Right lobe of liver (tissue), 6 donors: ENCODE results near the gene KCNN3. TPM values are rescaled to one million over a fixed set of nuclear protein-coding genes. Genes with fewer than 3 reads are reported as not detected.

Experiments used
- ATAC-seq, 4 donors: fragments of 200-7000 bp; cut with Tn5 transposase; one replicate each; pipeline ENCODE4 v1.9.1; 2020; ENCODE audit warnings: mild to moderate bottlenecking in 4 of 4, moderate library complexity in 4 of 4
- DNase-seq, 3 donors: peaks; one replicate each; pipeline ENCODE4 v3.0.0-alpha.2; 2020
- H3K27ac ChIP-seq, 3 donors: fragments of 200-600 bp; one replicate each; pipeline ENCODE4 v1.8.0; 2022
- H3K27me3 ChIP-seq, 2 donors: fragments of 200-600 bp; one replicate each; pipeline ENCODE4 v1.8.0; 2022
- H3K36me3 ChIP-seq, 4 donors: fragments of 200-600 bp; sonication (generic) in 1 of 4; one replicate each; pipeline versions ENCODE4 v1.5.1 to v1.8.0; 2017 to 2022; ENCODE audit warnings: control low read depth in 1 of 4
- H3K4me1 ChIP-seq, 4 donors: fragments of 200-600 bp; sonication (generic) in 1 of 4; one replicate each; pipeline versions ENCODE4 v1.5.1 to v1.8.0; 2017 to 2022; ENCODE audit warnings: control low read depth in 1 of 4
- H3K4me3 ChIP-seq, 3 donors: fragments of 200-600 bp; one replicate each; pipeline ENCODE4 v1.8.0; 2022
- H3K9me3 ChIP-seq, 4 donors: fragments of 200-600 bp; sonication (generic) in 1 of 4; one replicate each; pipeline versions ENCODE4 v1.5.1 to v1.8.0; 2017 to 2022; ENCODE audit warnings: control low read depth in 1 of 4
- CTCF ChIP-seq, 4 donors: fragments of 200-600 bp in 3 of 4; fragments of 450-650 bp in 1 of 4; IDR thresholded peaks; one replicate each; pipeline versions ENCODE4 v1.5.1 to v1.8.0; 2016 to 2022; ENCODE audit warnings: antibody characterized with exemption in 4 of 4, mild to moderate bottlenecking in 2 of 4
- POLR2A ChIP-seq: fragments of 450-650 bp; IDR thresholded peaks from one replicate; pipeline ENCODE4 v1.6.1; 2017; ENCODE audit warnings: antibody characterized with exemption, mild to moderate bottlenecking
- WGBS: methylation state at CpG from one replicate; pipeline ENCODE4 v1.1.6; 2018; ENCODE audit warnings: low coverage, low lambda C conversion rate; ENCODE audit not compliant: insufficient coverage; ENCODE audit errors: missing lambda C conversion rate; 5-methylcytosine and 5-hydroxymethylcytosine counted together
- intact Hi-C, 2 donors: fragments of 100-400 bp; cut with DNase I; formaldehyde crosslinking; loops; one replicate each; pipeline versions ENCODE4 v1.11.2 to v1.14.1; 2022
- total RNA-seq, 6 experiments: library from RNA; depleted of rRNA in 2 of 6; stranded (reverse); fragments of >200 nt in 2 of 6; fragmentation: NEBNext Ultra II Directional in 3 of 6; extraction: Animal tissue kit (Norgen Biotek cat#: 25700) in 3 of 6; gene quantifications; one replicate each; pipeline versions ENCODE4 v1.1.0 to v1.2.4, GENCODE V29; 2016 to 2023
- donor health status: DM: no; HTN: yes; CAD: no.
- donor health status: DM: no; HTN: no; CAD: no.
- donor health status: DM: no; HTN: no; CAD: no.
- donor health status: DM: no; HTN: yes; CAD: no.
- donor health status: DM: no; HTN: yes; CAD: no.

The KCNN3 gene
- total RNA-seq, 6 experiments from 2014 or later = 0.15 to 0.64 (median 0.32) TPM

GRCh38 chr1:154745750-154746425 lies 124.2 kb downstream of the KCNN3 start:
- Histone ChIP-seq H3K4me1 (no peaks in the 10 kb centered on the region), H3K4me3 (no peak overlapping the region), H3K27me3 (no peaks in the 10 kb centered on the region), H3K27ac (no peak overlapping the region), H3K36me3 (no peaks in the 10 kb centered on the region), H3K9me3 (no peaks in the 10 kb centered on the region)
- ATAC-seq (no peak), DNase-seq (peak in 1 of 3 donors; percentile 34)
- 80% methylated on average over 12 of the region's 12 CpGs for WGBS
- TF ChIP-seq POLR2A (no peak), CTCF (IDR thresholded peaks at IDR 0.05) (no peak)
- intact Hi-C loops = no loop called here

- no peak for ATAC-seq
- peak in 1 of 3 donors; percentile 6 for DNase-seq
- Histone ChIP-seq H3K9me3 (no peaks in the 10 kb centered on the region), H3K4me1 (no peaks in the 10 kb centered on the region), H3K4me3 (no peak overlapping the region), H3K27ac (no peak overlapping the region), H3K36me3 (no peaks in the 10 kb centered on the region), H3K27me3 (no peaks in the 10 kb centered on the region)
- no peak for TF ChIP-seq POLR2A
- no peak for TF ChIP-seq CTCF (IDR thresholded peaks at IDR 0.05)
- 39% methylated on average over 5 of the region's 5 CpGs for WGBS
- intact Hi-C loops = no loop called here
Observed at GRCh38 chr1:154745286-154745731, 124.8 kb downstream of the KCNN3 start.

- H3K36me3 ChIP-seq = no peaks in the 10 kb centered on the region
- peak in 1 of 3 donors; percentile 10 for DNase-seq
- intact Hi-C loops = no loop called here
- no peaks in the 10 kb centered on the region for H3K9me3 ChIP-seq
- H3K27ac ChIP-seq = no peak overlapping the region
- WGBS = 83% methylated on average over 4 of the region's 9 CpGs
- no peak overlapping the region for H3K4me3 ChIP-seq
- H3K27me3 ChIP-seq = no peaks in the 10 kb centered on the region
- TF ChIP-seq POLR2A = no peak
- no peak for TF ChIP-seq CTCF (IDR thresholded peaks at IDR 0.05)
- H3K4me1 ChIP-seq = no peaks in the 10 kb centered on the region
- no peak for ATAC-seq
Observed at GRCh38 chr1:154744352-154745035, 125.6 kb downstream of the KCNN3 start.

- Histone ChIP-seq H3K27me3 (no peaks in the 10 kb centered on the region), H3K36me3 (no peaks in the 10 kb centered on the region), H3K4me3 (no peak overlapping the region), H3K4me1 (no peaks in the 10 kb centered on the region), H3K27ac (no peak overlapping the region), H3K9me3 (no peaks in the 10 kb centered on the region)
- TF ChIP-seq CTCF (IDR thresholded peaks at IDR 0.05) = no peak
- TF ChIP-seq POLR2A = no peak
- intact Hi-C loops = no loop called here
- DNase-seq (peak in 1 of 3 donors; percentile 8), ATAC-seq (no peak)
- WGBS = 42% methylated on average over 5 of the region's 9 CpGs
Observed at GRCh38 chr1:154743526-154744036, 126.5 kb downstream of the KCNN3 start.
